Nephron (organoid): Measurements from ENCODE around the gene PTTG1IP.

ENCODE experiments used
- H3K27ac Mint-ChIP-seq, 3 experiments: 2 replicates each; pipeline ENCODE4 v1.8.0; 2020; ENCODE audit warnings: mixed read lengths in 3 of 3, mild to moderate bottlenecking in 2 of 3, moderate library complexity in 1 of 3
- H3K27me3 Mint-ChIP-seq: 2 replicates; pipeline ENCODE4 v1.8.0; 2021; ENCODE audit warnings: low read depth, mild to moderate bottlenecking, moderate library complexity, mixed read lengths
- H3K36me3 Mint-ChIP-seq: 2 replicates; pipeline ENCODE4 v1.8.0; 2020; ENCODE audit warnings: low read depth, mixed read lengths
- H3K4me1 Mint-ChIP-seq: 2 replicates; pipeline ENCODE4 v1.8.0; 2020; ENCODE audit warnings: mixed read lengths
- H3K4me3 Mint-ChIP-seq, 3 experiments: 2 replicates each; pipeline ENCODE4 v1.8.0; 2020; ENCODE audit warnings: mild to moderate bottlenecking in 3 of 3, mixed read lengths in 3 of 3, moderate library complexity in 2 of 3
- H3K9me3 Mint-ChIP-seq: 2 replicates; pipeline ENCODE4 v1.8.0; 2020; ENCODE audit warnings: mixed read lengths
- TF ChIP-seq, protein P1 (sequence below), 3 experiments: fragments of 200-600 bp; sonication (generic); IDR thresholded peaks; one replicate each; pipeline ENCODE4 v1.5.0; 2021; ENCODE audit warnings: antibody characterized with exemption in 3 of 3; ENCODE audit not compliant: unreplicated experiment in 3 of 3

Gene PTTG1IP

DNA sequence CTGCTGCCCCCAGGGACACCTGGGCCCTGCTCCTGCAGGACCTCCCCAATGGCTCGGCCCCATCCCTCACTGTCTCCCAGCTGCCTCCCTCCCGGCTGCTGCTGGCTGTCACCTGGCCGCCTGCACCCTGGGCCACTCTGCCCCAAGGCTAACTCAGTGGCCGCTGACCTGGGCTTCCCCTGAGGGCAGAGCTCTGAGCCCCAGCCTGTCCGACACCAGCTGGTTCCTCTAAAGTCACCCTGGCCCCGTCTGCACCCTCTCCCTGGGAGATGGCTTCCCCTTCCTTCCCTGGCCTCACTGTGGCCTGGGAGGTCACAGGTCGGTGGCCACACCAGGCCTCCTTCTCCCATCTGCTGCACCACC is 32.2 kb upstream of the PTTG1IP start:
- no peak overlapping the region for H3K27ac Mint-ChIP-seq
- H3K9me3 Mint-ChIP-seq: no peaks in the 10 kb centered on the region
- H3K36me3 Mint-ChIP-seq: no peaks in the 10 kb centered on the region
- no peak overlapping the region for H3K4me3 Mint-ChIP-seq
- peaks cover 29% of the 10 kb centered on the region for H3K27me3 Mint-ChIP-seq
- peaks cover 26% of the 10 kb centered on the region for H3K4me1 Mint-ChIP-seq
- TF ChIP-seq, protein P1, sequence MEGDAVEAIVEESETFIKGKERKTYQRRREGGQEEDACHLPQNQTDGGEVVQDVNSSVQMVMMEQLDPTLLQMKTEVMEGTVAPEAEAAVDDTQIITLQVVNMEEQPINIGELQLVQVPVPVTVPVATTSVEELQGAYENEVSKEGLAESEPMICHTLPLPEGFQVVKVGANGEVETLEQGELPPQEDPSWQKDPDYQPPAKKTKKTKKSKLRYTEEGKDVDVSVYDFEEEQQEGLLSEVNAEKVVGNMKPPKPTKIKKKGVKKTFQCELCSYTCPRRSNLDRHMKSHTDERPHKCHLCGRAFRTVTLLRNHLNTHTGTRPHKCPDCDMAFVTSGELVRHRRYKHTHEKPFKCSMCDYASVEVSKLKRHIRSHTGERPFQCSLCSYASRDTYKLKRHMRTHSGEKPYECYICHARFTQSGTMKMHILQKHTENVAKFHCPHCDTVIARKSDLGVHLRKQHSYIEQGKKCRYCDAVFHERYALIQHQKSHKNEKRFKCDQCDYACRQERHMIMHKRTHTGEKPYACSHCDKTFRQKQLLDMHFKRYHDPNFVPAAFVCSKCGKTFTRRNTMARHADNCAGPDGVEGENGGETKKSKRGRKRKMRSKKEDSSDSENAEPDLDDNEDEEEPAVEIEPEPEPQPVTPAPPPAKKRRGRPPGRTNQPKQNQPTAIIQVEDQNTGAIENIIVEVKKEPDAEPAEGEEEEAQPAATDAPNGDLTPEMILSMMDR (IDR thresholded peaks at IDR 0.05; ENCODE audit: unreplicated experiment in 3 of 3): no peak

DNA sequence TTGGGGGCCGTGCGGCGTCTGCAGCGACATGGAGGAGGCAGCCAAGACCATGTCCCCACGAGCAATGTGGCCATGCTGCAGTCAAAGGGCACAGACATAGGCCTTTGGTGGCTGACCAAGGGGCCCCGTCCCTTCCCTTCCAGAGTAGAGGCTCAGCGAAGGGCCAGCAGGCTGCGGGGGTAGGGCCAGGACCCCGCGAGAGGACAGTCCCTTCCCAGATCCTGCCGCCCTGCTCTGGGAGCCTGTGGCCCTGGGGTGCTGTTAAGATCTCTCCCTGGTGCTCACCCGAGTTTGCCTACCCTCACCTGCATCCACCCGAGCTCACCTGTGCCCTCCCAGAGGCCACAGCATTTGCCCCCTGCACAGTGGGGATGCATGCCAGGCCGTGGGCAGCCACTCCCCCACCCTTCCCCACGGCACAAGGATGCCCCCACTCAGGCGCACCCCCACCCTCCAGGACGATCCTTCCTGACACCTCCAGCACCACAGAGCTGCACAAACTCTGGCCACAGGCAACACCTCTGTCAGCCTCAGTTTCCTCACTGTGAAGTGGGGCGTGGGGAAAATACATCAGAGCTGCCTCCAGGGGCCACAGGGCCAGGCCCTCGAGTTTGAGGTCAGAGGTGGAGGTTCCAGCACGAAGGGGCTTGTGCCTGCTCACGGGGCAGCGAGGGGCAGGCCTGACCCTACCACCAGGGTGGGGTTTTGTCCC is 31.7 kb upstream of the PTTG1IP start:
- TF ChIP-seq, protein P1 (IDR thresholded peaks at IDR 0.05; ENCODE audit: unreplicated experiment in 3 of 3): no peak
- no peaks in the 10 kb centered on the region for H3K36me3 Mint-ChIP-seq
- H3K4me3 Mint-ChIP-seq: no peak overlapping the region
- no peaks in the 10 kb centered on the region for H3K9me3 Mint-ChIP-seq
- H3K27ac Mint-ChIP-seq: no peak overlapping the region
- peaks cover 26% of the 10 kb centered on the region for H3K4me1 Mint-ChIP-seq
- peaks cover 29% of the 10 kb centered on the region for H3K27me3 Mint-ChIP-seq

DNA sequence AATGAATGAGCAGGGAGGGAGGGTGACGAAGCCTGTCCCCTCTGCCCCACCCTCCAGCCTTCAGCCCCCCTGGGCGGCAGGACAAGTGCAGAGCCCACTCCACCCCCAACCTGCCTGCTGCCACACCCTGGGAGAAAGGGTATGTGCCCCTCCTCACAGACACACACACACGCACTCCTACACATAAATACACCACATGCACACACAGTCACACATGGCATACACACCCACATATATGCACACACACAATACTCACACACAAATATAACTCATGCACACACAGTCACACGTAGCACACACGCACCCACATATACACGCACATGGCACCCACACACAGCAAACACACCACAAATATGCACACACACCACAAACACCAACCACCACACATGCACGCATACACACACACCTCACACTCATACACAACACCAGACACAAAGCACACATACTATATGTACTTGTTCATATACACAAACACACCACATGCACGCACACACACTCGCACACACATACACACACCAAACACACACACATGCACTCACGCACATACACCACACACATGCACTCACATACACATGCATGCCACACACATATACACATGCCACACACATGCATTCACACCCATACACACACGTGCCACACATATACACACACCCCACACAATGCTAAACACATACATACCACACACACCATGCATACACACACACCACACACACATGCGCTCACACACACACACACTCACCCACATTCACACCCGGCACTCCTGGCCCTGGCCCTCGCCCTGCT is 30.8 kb upstream of the PTTG1IP start:
- H3K4me1 Mint-ChIP-seq: peaks cover 18% of the 10 kb centered on the region
- H3K36me3 Mint-ChIP-seq: no peaks in the 10 kb centered on the region
- TF ChIP-seq, protein P1 (IDR thresholded peaks at IDR 0.05; ENCODE audit: unreplicated experiment in 3 of 3): no peak
- no peak overlapping the region for H3K27ac Mint-ChIP-seq
- H3K4me3 Mint-ChIP-seq: no peak overlapping the region
- no peaks in the 10 kb centered on the region for H3K9me3 Mint-ChIP-seq
- peaks cover 22% of the 10 kb centered on the region for H3K27me3 Mint-ChIP-seq

DNA sequence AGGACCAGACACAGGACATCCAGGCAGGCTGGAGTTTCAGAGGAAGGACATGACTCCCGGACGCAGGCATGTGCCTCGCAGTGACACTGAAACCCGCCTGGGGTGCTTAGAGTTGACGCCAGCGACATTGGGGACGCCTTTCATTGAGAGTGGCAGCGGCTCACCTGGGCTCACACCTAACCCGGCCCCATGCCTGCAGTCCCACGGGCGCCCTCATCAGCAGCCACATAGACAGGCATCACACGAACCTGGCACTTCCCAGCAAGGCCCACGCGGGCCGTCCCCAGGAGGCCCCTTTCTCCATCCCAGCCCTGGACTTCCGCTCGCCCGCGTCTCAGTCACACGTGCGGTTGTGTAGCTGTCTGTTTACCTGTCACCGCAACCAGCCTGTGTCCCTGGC is 30.2 kb upstream of the PTTG1IP start:
- H3K4me3 Mint-ChIP-seq: no peak overlapping the region
- peaks cover 17% of the 10 kb centered on the region for H3K27me3 Mint-ChIP-seq
- TF ChIP-seq, protein P1 (IDR thresholded peaks at IDR 0.05; ENCODE audit: unreplicated experiment in 3 of 3): no peak
- peaks cover 13% of the 10 kb centered on the region for H3K4me1 Mint-ChIP-seq
- H3K27ac Mint-ChIP-seq: no peak overlapping the region
- H3K9me3 Mint-ChIP-seq: no peaks in the 10 kb centered on the region
- H3K36me3 Mint-ChIP-seq: no peaks in the 10 kb centered on the region

DNA sequence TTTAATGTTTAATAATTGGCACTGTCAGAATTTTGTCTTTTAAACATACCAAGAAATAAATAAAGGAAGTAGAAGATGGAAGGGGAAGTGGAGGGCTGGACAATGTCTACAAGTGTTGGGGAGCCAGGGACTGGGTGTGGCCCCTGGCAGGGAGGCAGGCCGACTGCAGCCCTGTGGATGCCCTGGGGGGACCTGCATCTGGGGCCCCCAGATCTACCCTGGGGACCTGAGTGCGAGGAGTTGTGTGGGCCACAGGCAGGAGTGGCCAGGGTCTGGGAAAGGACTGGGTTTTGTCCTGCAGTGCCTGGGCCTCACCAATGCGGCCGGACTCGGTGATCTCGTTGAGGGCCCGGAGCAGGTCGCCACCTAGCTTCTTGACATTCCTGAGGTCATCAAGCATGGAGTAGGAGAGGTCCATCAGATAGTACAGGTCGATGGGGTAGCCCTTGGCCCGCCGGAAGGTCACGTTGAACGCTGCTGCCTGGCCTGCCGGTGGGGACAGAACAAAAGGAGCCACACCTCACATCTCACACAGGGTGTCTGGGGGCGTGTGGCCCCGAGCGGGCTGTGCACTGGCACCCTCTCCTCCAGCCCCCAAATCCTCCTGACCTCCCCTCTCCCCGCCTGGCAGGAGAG is 29.7 kb upstream of the PTTG1IP start:
- no peaks in the 10 kb centered on the region for H3K9me3 Mint-ChIP-seq
- no peak overlapping the region for H3K27ac Mint-ChIP-seq
- H3K36me3 Mint-ChIP-seq: no peaks in the 10 kb centered on the region
- H3K4me1 Mint-ChIP-seq: peaks cover 8% of the 10 kb centered on the region
- TF ChIP-seq, protein P1 (IDR thresholded peaks at IDR 0.05; ENCODE audit: unreplicated experiment in 3 of 3): no peak
- peaks cover 13% of the 10 kb centered on the region for H3K27me3 Mint-ChIP-seq
- H3K4me3 Mint-ChIP-seq: no peak overlapping the region
